8988T (cell line): ENCODE results near the gene NKX1-2.

Source experiments
- DNase-seq: peaks from one replicate; pipeline ENCODE4 v3.0.0; 2011

NKX1-2 gene

GRCh38 chr10:124414076-124414475 is 35.8 kb downstream of the NKX1-2 start:
- DNase-seq = no peak

GRCh38 chr10:124409696-124410095 is 40.1 kb downstream of the NKX1-2 start:
- DNase-seq = no peak

GRCh38 chr10:124408357-124408756 is 41.5 kb downstream of the NKX1-2 start:
- DNase-seq = no peak

GRCh38 chr10:124407456-124407855 is 42.4 kb downstream of the NKX1-2 start:
- no peak for DNase-seq

- DNase-seq = no peak
Observed at GRCh38 chr10:124403548-124403947, 46.3 kb downstream of the NKX1-2 start.

- DNase-seq = no peak
Observed at GRCh38 chr10:124402273-124402672, 47.6 kb downstream of the NKX1-2 start.

- DNase-seq = no peak
Observed at GRCh38 chr10:124401633-124402032, 48.2 kb downstream of the NKX1-2 start.
